Caco-2 (cell line): ENCODE results near the gene ZNF862. TPM values are rescaled to one million over a fixed set of nuclear protein-coding genes. Genes with fewer than 3 reads are reported as not detected.

Source experiments
- BruUV-seq: library from RNA; stranded (reverse); fragments of 400-500 nt; replicated peaks from 2 replicates; lab custom pipeline; 2021; lab: Mats Ljungman, UMichigan
- CTCF ChIA-PET: fragments of 300-600 bp; sonication (Branson Sonifier 250); formaldehyde crosslinking; loops from one replicate; lab custom pipeline; 2022; ENCODE audit warnings: antibody characterized with exemption; lab: Charles Lee
- POLR2A ChIA-PET: fragments of 300-600 bp; sonication (Branson Sonifier 250); formaldehyde crosslinking; loops from one replicate; lab custom pipeline; 2022; ENCODE audit warnings: antibody characterized with exemption; lab: Charles Lee
- DNase-seq, 2 experiments: peaks; one replicate each; pipeline versions ENCODE4 v3.0.0 to v3.0.0-alpha.2; 2020 to 2022
- H3K27me3 ChIP-seq: replicated peaks from 2 replicates; pipeline ENCODE4 v1.6.0; 2011; ENCODE audit warnings: low read length; ENCODE audit not compliant: control insufficient read depth, insufficient read depth
- H3K36me3 ChIP-seq: 2 replicates; pipeline ENCODE4 v1.5.1; 2011; ENCODE audit warnings: low read length; ENCODE audit not compliant: control insufficient read depth, insufficient read depth
- H3K4me1 ChIP-seq: fragments of 250-450 bp; sonication (Bioruptor Pico); 2 replicates; pipeline ENCODE4 v1.5.1; 2020; ENCODE audit warnings: mild to moderate bottlenecking
- H3K4me3 ChIP-seq: 2 replicates; pipeline ENCODE4 v1.5.1; 2011; ENCODE audit warnings: low read depth, mild to moderate bottlenecking, control low read depth, low read length
- H3K9me3 ChIP-seq: fragments of 250-450 bp; sonication (Bioruptor Pico); 2 replicates; pipeline ENCODE4 v1.5.1; 2020; ENCODE audit warnings: mild to moderate bottlenecking, moderate library complexity
- H3K27ac Mint-ChIP-seq: one replicate; pipeline ENCODE4 v1.8.0; 2022; ENCODE audit warnings: mixed read lengths; ENCODE audit not compliant: unreplicated experiment
- H3K27me3 Mint-ChIP-seq: one replicate; pipeline ENCODE4 v1.8.0; 2022; ENCODE audit warnings: mixed read lengths; ENCODE audit not compliant: insufficient read depth, unreplicated experiment
- H3K36me3 Mint-ChIP-seq: one replicate; pipeline ENCODE4 v1.8.0; 2022; ENCODE audit warnings: mild to moderate bottlenecking, mixed read lengths; ENCODE audit not compliant: insufficient read depth, unreplicated experiment
- H3K4me1 Mint-ChIP-seq: one replicate; pipeline ENCODE4 v1.8.0; 2022; ENCODE audit warnings: low read depth, mixed read lengths; ENCODE audit not compliant: unreplicated experiment
- H3K4me3 Mint-ChIP-seq: one replicate; pipeline ENCODE4 v1.8.0; 2022; ENCODE audit warnings: mild to moderate bottlenecking, moderate library complexity, mixed read lengths; ENCODE audit not compliant: unreplicated experiment
- H3K9me3 Mint-ChIP-seq: one replicate; pipeline ENCODE4 v1.8.0; 2022; ENCODE audit warnings: mixed read lengths; ENCODE audit not compliant: unreplicated experiment
- CTCF ChIP-seq, 2 experiments: fragments of 200-600 bp in 1 of 2; IDR thresholded peaks; 1 replicate in 1 of 2; 2 replicates in 1 of 2; pipeline versions ENCODE4 v1.5.1 to v1.8.0; 2011 to 2022; ENCODE audit warnings: antibody characterized with exemption in 1 of 2, control low read depth in 1 of 2, inconsistent platforms in 1 of 2, low read depth in 1 of 2, low read length in 1 of 2, mild to moderate bottlenecking in 1 of 2, moderate library complexity in 1 of 2; ENCODE audit not compliant: insufficient read depth in 1 of 2, severe bottlenecking in 1 of 2, unreplicated experiment in 1 of 2
- intact Hi-C: fragments of 100-400 bp; cut with micrococcal nuclease; formaldehyde crosslinking; loops from one replicate; pipeline ENCODE4 v1.10.0; 2022; ENCODE audit not compliant: unreplicated experiment
- total RNA-seq: library from RNA; stranded (reverse); gene quantifications from 2 replicates; pipeline ENCODE4 v1.2.3, GENCODE V29; 2022

Gene ZNF862
- total RNA-seq, 1 experiment from 2014 or later, result 3.5 TPM

- BruUV-seq, result no TSS peak
- Histone ChIP-seq H3K4me1 (no peaks in the 10 kb centered on the region), H3K27me3 (no peaks in the 10 kb centered on the region), H3K4me3 (no peak overlapping the region), H3K36me3 (no peaks in the 10 kb centered on the region), H3K9me3 (no peaks in the 10 kb centered on the region)
- no peaks in the 10 kb centered on the region for H3K4me1 Mint-ChIP-seq
- peak in 1 of 2 experiments; percentile 11 for TF ChIP-seq CTCF (IDR thresholded peaks at IDR 0.05; ENCODE audit: insufficient read depth in 1 of 2, low read depth in 1 of 2, low read length in 1 of 2, severe bottlenecking in 1 of 2, unreplicated experiment in 1 of 2)
- no peaks in the 10 kb centered on the region for H3K36me3 Mint-ChIP-seq
- ChIA-PET POLR2A (no interaction called here), CTCF (interaction anchor here (1.2 kb wide), 2 partner anchors 58 to 138 kb away, joined by 3 to 4 read pairs; no protein-coding TSS in a partner anchor)
- intact Hi-C loops, result no loop called here
- H3K4me3 Mint-ChIP-seq, result no peak overlapping the region
- DNase-seq, result no peak
- H3K27me3 Mint-ChIP-seq, result peaks cover 5% of the 10 kb centered on the region
- no peak overlapping the region for H3K27ac Mint-ChIP-seq
- no peaks in the 10 kb centered on the region for H3K9me3 Mint-ChIP-seq
Measured at GRCh38 chr7:149800169-149800555, 38.0 kb upstream of the ZNF862 start.

- BruUV-seq, result no TSS peak
- Mint-ChIP-seq H3K36me3 (no peaks in the 10 kb centered on the region), H3K4me3 (no peak overlapping the region), H3K27ac (no peak overlapping the region), H3K4me1 (no peaks in the 10 kb centered on the region), H3K9me3 (no peaks in the 10 kb centered on the region), H3K27me3 (peaks cover 6% of the 10 kb centered on the region)
- Histone ChIP-seq H3K9me3 (no peaks in the 10 kb centered on the region), H3K4me3 (no peak overlapping the region), H3K4me1 (no peaks in the 10 kb centered on the region), H3K27me3 (no peaks in the 10 kb centered on the region), H3K36me3 (no peaks in the 10 kb centered on the region)
- ChIA-PET CTCF (interaction anchor here (0.6 kb wide), 2 partner anchors 139 to 175 kb away, joined by 3 read pairs; no protein-coding TSS in a partner anchor), POLR2A (no interaction called here)
- no peak for DNase-seq
- intact Hi-C loops, result no loop called here
- no peak for TF ChIP-seq CTCF (IDR thresholded peaks at IDR 0.05; ENCODE audit: insufficient read depth in 1 of 2, low read depth in 1 of 2, low read length in 1 of 2, severe bottlenecking in 1 of 2, unreplicated experiment in 1 of 2)
Measured at GRCh38 chr7:149801002-149801566, 37.1 kb upstream of the ZNF862 start.

- ChIA-PET POLR2A (no interaction called here), CTCF (interaction anchor here (0.6 kb wide), 1 partner anchor 139 kb away, joined by 3 read pairs; no protein-coding TSS in a partner anchor)
- H3K36me3 Mint-ChIP-seq, result no peaks in the 10 kb centered on the region
- no peaks in the 10 kb centered on the region for H3K4me1 Mint-ChIP-seq
- H3K27ac Mint-ChIP-seq, result no peak overlapping the region
- Histone ChIP-seq H3K4me1 (no peaks in the 10 kb centered on the region), H3K9me3 (no peaks in the 10 kb centered on the region), H3K4me3 (no peak overlapping the region), H3K27me3 (no peaks in the 10 kb centered on the region; the same call in 1 of the 2 replicates), H3K36me3 (no peaks in the 10 kb centered on the region)
- BruUV-seq, result no TSS peak
- no peaks in the 10 kb centered on the region for H3K9me3 Mint-ChIP-seq
- intact Hi-C loops, result no loop called here
- no peak for DNase-seq
- peaks cover 8% of the 10 kb centered on the region for H3K27me3 Mint-ChIP-seq
- TF ChIP-seq CTCF (IDR thresholded peaks at IDR 0.05; ENCODE audit: insufficient read depth in 1 of 2, low read depth in 1 of 2, low read length in 1 of 2, severe bottlenecking in 1 of 2, unreplicated experiment in 1 of 2), result no peak
- no peak overlapping the region for H3K4me3 Mint-ChIP-seq
Measured at GRCh38 chr7:149801816-149802215, 36.4 kb upstream of the ZNF862 start.
